ENCODE data around the gene OR2M2. TPM values are rescaled to one million over a fixed set of nuclear protein-coding genes. Genes with fewer than 3 reads are reported as not detected.

OR2M2 gene, protein sequence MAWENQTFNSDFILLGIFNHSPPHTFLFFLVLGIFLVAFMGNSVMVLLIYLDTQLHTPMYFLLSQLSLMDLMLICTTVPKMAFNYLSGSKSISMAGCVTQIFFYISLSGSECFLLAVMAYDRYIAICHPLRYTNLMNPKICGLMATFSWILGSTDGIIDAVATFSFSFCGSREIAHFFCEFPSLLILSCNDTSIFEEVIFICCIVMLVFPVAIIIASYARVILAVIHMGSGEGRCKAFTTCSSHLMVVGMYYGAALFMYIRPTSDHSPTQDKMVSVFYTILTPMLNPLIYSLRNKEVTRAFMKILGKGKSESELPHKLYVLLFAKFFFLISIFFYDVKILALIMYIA
- not detected for total RNA-seq
- polyA plus RNA-seq, result not detected
- long read RNA-seq, donor 1, result 0 reads
- long read RNA-seq, donor 2, result 0 reads
- long read RNA-seq, donor 3, result 0 reads

DNA sequence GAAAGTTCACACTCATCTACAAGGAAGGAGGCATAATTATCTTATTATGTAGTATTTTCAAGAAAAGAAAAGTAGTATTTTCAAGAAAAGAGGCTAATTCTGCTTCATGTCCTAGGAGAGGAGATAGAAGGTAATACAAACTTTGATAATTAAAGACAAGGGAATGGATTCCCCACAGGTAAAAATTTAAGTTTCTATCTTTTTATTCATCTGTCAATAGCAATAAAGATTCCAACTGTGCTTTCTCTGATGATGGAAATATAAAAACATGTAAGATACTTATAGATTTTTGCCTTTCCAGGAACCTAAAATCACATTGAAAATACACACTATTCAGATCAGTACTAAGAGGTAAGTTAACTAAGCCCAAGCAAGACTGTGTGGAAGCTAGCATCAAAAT, at the start of gene OR2M2:
Gene OR2M2, plus strand, starts transcription at position 301 of the 400 bp plus-strand sequence. CDS start 5,165 bp downstream, outside the sequence.
- H3K4me3 ChIP-seq, result no peak within 1 kb of the TSS
- no peak for DNase-seq
- H3K9me3 ChIP-seq, result no peaks in the 10 kb centered on the region
- H3K36me3 ChIP-seq, result no peaks in the 10 kb centered on the region
- intact Hi-C loops (cut with DNase I), result no loop called here
- H3K27ac ChIP-seq, result no peak within 1 kb of the TSS
- TF ChIP-seq EP300 (IDR thresholded peaks at IDR 0.05) (no peak), POLR2A (IDR thresholded peaks at IDR 0.05) (no peak)
- TF ChIP-seq, protein P1, sequence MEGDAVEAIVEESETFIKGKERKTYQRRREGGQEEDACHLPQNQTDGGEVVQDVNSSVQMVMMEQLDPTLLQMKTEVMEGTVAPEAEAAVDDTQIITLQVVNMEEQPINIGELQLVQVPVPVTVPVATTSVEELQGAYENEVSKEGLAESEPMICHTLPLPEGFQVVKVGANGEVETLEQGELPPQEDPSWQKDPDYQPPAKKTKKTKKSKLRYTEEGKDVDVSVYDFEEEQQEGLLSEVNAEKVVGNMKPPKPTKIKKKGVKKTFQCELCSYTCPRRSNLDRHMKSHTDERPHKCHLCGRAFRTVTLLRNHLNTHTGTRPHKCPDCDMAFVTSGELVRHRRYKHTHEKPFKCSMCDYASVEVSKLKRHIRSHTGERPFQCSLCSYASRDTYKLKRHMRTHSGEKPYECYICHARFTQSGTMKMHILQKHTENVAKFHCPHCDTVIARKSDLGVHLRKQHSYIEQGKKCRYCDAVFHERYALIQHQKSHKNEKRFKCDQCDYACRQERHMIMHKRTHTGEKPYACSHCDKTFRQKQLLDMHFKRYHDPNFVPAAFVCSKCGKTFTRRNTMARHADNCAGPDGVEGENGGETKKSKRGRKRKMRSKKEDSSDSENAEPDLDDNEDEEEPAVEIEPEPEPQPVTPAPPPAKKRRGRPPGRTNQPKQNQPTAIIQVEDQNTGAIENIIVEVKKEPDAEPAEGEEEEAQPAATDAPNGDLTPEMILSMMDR (IDR thresholded peaks at IDR 0.05), result no peak
- no peaks in the 10 kb centered on the region for H3K4me1 ChIP-seq (ENCODE audit: insufficient read depth)
- no peaks in the 10 kb centered on the region for H3K27me3 ChIP-seq

DNA sequence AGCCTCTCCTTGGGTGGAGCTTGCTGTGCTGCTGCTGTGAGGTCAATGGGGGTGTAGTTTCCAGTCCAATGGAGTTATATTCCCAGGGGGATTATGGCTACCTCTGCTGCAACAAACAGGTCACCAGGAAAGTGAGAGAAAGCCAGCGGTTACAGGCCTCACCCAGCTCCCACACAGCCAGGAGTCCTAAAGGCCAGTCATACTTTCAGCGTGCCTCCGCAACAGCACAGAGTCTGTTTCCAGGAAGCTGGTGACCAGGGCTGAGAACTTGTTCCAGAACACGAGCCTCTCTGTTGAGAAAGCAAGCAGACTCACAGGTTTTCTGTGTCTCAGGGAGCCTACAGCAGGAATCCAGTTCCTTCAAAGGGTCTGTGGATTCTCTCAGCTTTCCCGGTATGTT, 47.0 kb upstream of the OR2M2 start:
- intact Hi-C loops (cut with DNase I), result no loop called here
- WGBS, 3 donors, result 78 to 80% (median 79%) methylated on average over 5 of the region's 5 CpGs
- DNase-seq, result no peak
- no peak for TF ChIP-seq POLR2A (IDR thresholded peaks at IDR 0.05)
- no peak for TF ChIP-seq EP300 (IDR thresholded peaks at IDR 0.05)
- H3K27me3 ChIP-seq, result no peaks in the 10 kb centered on the region
- no peaks in the 10 kb centered on the region for H3K36me3 ChIP-seq
- no peak overlapping the region for H3K27ac ChIP-seq
- H3K4me3 ChIP-seq, result no peak overlapping the region
- no peaks in the 10 kb centered on the region for H3K9me3 ChIP-seq
- no peaks in the 10 kb centered on the region for H3K4me1 ChIP-seq (ENCODE audit: insufficient read depth)

DNA sequence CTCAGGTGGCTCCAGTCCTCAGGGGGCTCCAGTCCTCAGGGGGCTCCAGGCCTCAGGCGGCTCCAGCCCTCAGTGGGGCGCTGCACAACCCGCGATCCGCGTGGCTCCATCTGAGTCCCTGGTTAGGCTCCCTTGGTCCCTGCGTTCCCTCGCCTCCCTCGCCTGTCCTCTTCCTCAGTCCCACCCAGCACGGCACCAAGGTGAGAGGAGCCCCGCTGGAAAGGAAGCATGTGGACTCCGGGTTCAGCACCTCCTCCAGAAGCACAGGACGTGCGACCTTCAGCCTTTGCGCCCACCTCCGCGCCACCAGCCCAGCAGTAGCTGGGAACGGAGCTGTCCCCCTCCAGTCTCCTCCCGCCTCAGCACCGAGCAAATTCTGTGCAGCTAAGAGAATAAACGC, 37.8 kb upstream of the OR2M2 start:
- H3K36me3 ChIP-seq, result no peaks in the 10 kb centered on the region
- no peak overlapping the region for H3K27ac ChIP-seq
- intact Hi-C loops (cut with DNase I), result no loop called here
- no peaks in the 10 kb centered on the region for H3K27me3 ChIP-seq
- TF ChIP-seq POLR2A (IDR thresholded peaks at IDR 0.05), result no peak
- TF ChIP-seq EP300 (IDR thresholded peaks at IDR 0.05), result no peak
- TF ChIP-seq, protein P1 (IDR thresholded peaks at IDR 0.05), result no peak
- 75 to 76% (median 75%) methylated on average over 21 of the region's 21 CpGs for WGBS, 3 donors
- H3K9me3 ChIP-seq, result no peaks in the 10 kb centered on the region
- H3K4me3 ChIP-seq, result no peak overlapping the region
- no peaks in the 10 kb centered on the region for H3K4me1 ChIP-seq (ENCODE audit: insufficient read depth)
- no peak for DNase-seq

DNA sequence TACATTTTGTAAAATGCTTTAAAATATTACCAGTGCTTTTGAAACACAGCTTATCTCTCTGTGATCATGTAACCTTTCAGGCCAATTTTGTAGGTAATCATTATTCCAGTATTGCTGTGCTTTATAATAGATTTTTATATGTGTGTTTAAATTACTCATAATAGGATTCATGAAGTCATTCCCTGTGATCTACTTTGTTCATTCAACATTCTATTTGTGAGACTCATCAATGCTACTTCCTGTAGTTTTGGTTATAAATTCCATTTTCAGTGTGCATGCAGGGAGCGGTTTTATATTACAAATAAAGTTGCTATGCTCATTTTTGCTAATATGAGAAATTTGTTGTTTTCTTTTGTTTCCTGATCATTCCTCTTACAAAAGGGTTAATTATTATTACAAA, 33.8 kb upstream of the OR2M2 start:
- intact Hi-C loops (cut with DNase I), result no loop called here
- Histone ChIP-seq H3K4me3 (no peak overlapping the region), H3K36me3 (no peaks in the 10 kb centered on the region), H3K27ac (no peak overlapping the region), H3K9me3 (no peaks in the 10 kb centered on the region), H3K4me1 (ENCODE audit: insufficient read depth) (no peaks in the 10 kb centered on the region), H3K27me3 (no peaks in the 10 kb centered on the region)
- DNase-seq, result no peak
- no peak for TF ChIP-seq POLR2A (IDR thresholded peaks at IDR 0.05)
- TF ChIP-seq, protein P1 (IDR thresholded peaks at IDR 0.05), result no peak
- TF ChIP-seq EP300 (IDR thresholded peaks at IDR 0.05), result no peak
- 66 to 67% (median 67%) methylated on average over 1 of the region's 1 CpG for WGBS, 3 donors

DNA sequence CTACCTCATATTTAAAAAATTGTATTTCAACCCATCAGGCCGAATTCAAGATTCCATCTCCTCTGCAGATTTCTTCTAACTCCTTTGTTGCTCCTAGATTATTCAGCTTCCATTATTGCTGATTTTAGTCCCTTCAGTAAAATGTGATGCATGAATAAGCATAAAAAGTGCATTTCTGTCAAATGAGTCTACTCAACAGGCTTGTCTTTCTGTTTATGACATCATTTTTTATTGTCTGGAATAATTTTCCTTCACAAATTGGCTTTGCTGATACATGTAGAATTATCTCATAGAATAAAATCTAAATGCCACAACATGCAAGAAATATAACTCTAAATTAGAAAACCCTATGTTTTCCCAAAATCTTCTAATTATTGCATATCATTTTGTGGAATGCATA, 31.3 kb upstream of the OR2M2 start:
- TF ChIP-seq, protein P1 (IDR thresholded peaks at IDR 0.05), result no peak
- no peak for DNase-seq
- 42 to 47% (median 44%) methylated on average over 1 of the region's 1 CpG for WGBS, 3 donors
- no peak overlapping the region for H3K27ac ChIP-seq
- no peaks in the 10 kb centered on the region for H3K4me1 ChIP-seq (ENCODE audit: insufficient read depth)
- H3K36me3 ChIP-seq, result no peaks in the 10 kb centered on the region
- H3K27me3 ChIP-seq, result no peaks in the 10 kb centered on the region
- no peak overlapping the region for H3K4me3 ChIP-seq
- H3K9me3 ChIP-seq, result no peaks in the 10 kb centered on the region
- intact Hi-C loops (cut with DNase I), result no loop called here
